GM23338 (cell line): Measurements from ENCODE around the gene RFX6. TPM values are rescaled to one million over a fixed set of nuclear protein-coding genes. Genes with fewer than 3 reads are reported as not detected.

ENCODE experiments used
- ATAC-seq: fragments of 200-7000 bp; cut with Tn5 transposase; 3 replicates; pipeline ENCODE4 v1.9.1; 2020
- DNase-seq: peaks from one replicate; pipeline ENCODE4 v3.0.0-alpha.2; 2015; ENCODE audit warnings: low spot score
- H2AFZ ChIP-seq: fragments of 200-600 bp; sonication (generic); 2 replicates; pipeline ENCODE4 v1.8.0; 2016; ENCODE audit warnings: antibody characterized with exemption, mild to moderate bottlenecking, moderate library complexity
- H3F3A ChIP-seq: fragments of 200-600 bp; sonication (generic); replicated peaks from 2 replicates; pipeline ENCODE4 v1.8.0; 2017; ENCODE audit warnings: antibody characterized with exemption, mixed run types, low read depth
- H3K27ac ChIP-seq: fragments of 200-600 bp; sonication (generic); 2 replicates; pipeline ENCODE4 v1.6.1; 2016; ENCODE audit warnings: low read depth
- H3K27me3 ChIP-seq: fragments of 200-600 bp; sonication (generic); 2 replicates; pipeline ENCODE4 v1.8.0; 2016; ENCODE audit warnings: mild to moderate bottlenecking, mixed run types, moderate library complexity; ENCODE audit not compliant: insufficient read depth
- H3K36me3 ChIP-seq: fragments of 200-600 bp; sonication (generic); 2 replicates; pipeline ENCODE4 v1.8.0; 2016; ENCODE audit warnings: mild to moderate bottlenecking; ENCODE audit not compliant: insufficient read depth
- H3K4me1 ChIP-seq: fragments of 200-600 bp; sonication (generic); 2 replicates; pipeline ENCODE4 v1.8.0; 2016; ENCODE audit warnings: mild to moderate bottlenecking, moderate library complexity; ENCODE audit not compliant: insufficient read depth
- H3K4me2 ChIP-seq: fragments of 200-600 bp; sonication (generic); 2 replicates; pipeline ENCODE4 v1.7.1; 2017; ENCODE audit warnings: mixed run types
- H3K4me3 ChIP-seq: fragments of 200-600 bp; sonication (generic); 2 replicates; pipeline ENCODE4 v1.6.1; 2016; ENCODE audit warnings: mixed run types
- H3K79me2 ChIP-seq: fragments of 200-600 bp; sonication (generic); replicated peaks from 2 replicates; pipeline ENCODE4 v1.8.0; 2017; ENCODE audit warnings: mild to moderate bottlenecking; ENCODE audit not compliant: insufficient read depth
- H3K9me2 ChIP-seq: fragments of 200-600 bp; sonication (generic); 2 replicates; pipeline ENCODE4 v1.8.0; 2017; ENCODE audit not compliant: insufficient read depth
- H4K20me1 ChIP-seq: fragments of 200-600 bp; sonication (generic); replicated peaks from 2 replicates; pipeline ENCODE4 v1.8.0; 2017; ENCODE audit warnings: mild to moderate bottlenecking; ENCODE audit not compliant: insufficient read depth
- H3K27ac Mint-ChIP-seq: 2 replicates; pipeline ENCODE4 v1.8.0; 2020; ENCODE audit warnings: inconsistent platforms, mild to moderate bottlenecking, moderate library complexity, mixed read lengths
- H3K27me3 Mint-ChIP-seq: 3 replicates; pipeline ENCODE4 v1.8.0; 2022; ENCODE audit warnings: low read depth, mild to moderate bottlenecking, moderate library complexity, mixed read lengths, inconsistent platforms; ENCODE audit not compliant: insufficient read depth, poor library complexity
- H3K36me3 Mint-ChIP-seq: 3 replicates; pipeline ENCODE4 v1.8.0; 2021; ENCODE audit warnings: low read depth, mild to moderate bottlenecking, inconsistent platforms, moderate library complexity, mixed read lengths
- H3K4me1 Mint-ChIP-seq: 3 replicates; pipeline ENCODE4 v1.8.0; 2020; ENCODE audit warnings: mild to moderate bottlenecking, inconsistent platforms, mixed read lengths
- H3K4me3 Mint-ChIP-seq: 3 replicates; pipeline ENCODE4 v1.8.0; 2021; ENCODE audit warnings: moderate library complexity, mild to moderate bottlenecking, inconsistent platforms, mixed read lengths
- H3K9me3 Mint-ChIP-seq: 3 replicates; pipeline ENCODE4 v1.8.0; 2020; ENCODE audit warnings: moderate library complexity, mild to moderate bottlenecking, inconsistent platforms, mixed read lengths
- CREB1 ChIP-seq: fragments of 250-450 bp; sonication (Bioruptor Pico); IDR thresholded peaks from 2 replicates; pipeline ENCODE4 v1.5.0; 2020; ENCODE audit warnings: low read depth, mild to moderate bottlenecking, moderate library complexity
- ETS1 ChIP-seq: IDR thresholded peaks from 2 replicates; pipeline ENCODE4 v1.6.1; 2016; ENCODE audit warnings: antibody characterized with exemption
- JUNB ChIP-seq: IDR thresholded peaks from one replicate; pipeline ENCODE4 v1.6.1; 2016; ENCODE audit warnings: antibody characterized with exemption; ENCODE audit not compliant: unreplicated experiment
- POLR2AphosphoS5 ChIP-seq: IDR thresholded peaks from 2 replicates; pipeline ENCODE4 v1.6.1; 2016; ENCODE audit warnings: antibody characterized with exemption, low read depth
- REST ChIP-seq: IDR thresholded peaks from one replicate; pipeline ENCODE4 v1.6.1; 2018; ENCODE audit warnings: antibody characterized with exemption; ENCODE audit not compliant: unreplicated experiment
- STAT1 ChIP-seq: IDR thresholded peaks from one replicate; pipeline ENCODE4 v1.6.1; 2016; ENCODE audit warnings: antibody characterized with exemption; ENCODE audit not compliant: unreplicated experiment
- ZNF114 ChIP-seq: fragments of 250-450 bp; sonication (Bioruptor Pico); IDR thresholded peaks from 2 replicates; pipeline ENCODE4 v1.5.0; 2020; ENCODE audit warnings: mild to moderate bottlenecking, moderate library complexity
- ZNF331 ChIP-seq: fragments of 250-450 bp; sonication (Bioruptor Pico); IDR thresholded peaks from 2 replicates; pipeline ENCODE4 v1.5.0; 2020; ENCODE audit warnings: low read depth, mild to moderate bottlenecking, moderate library complexity
- polyA plus RNA-seq: library from polyadenylated mRNA; unstranded; fragments of >200 nt; fragmentation: Nextera tagmentation; extraction: Ambion mirVana; gene quantifications from 2 replicates; pipeline ENCODE4 v1.2.1, GENCODE V29; 2016
- total RNA-seq: library from RNA; depleted of rRNA; stranded (reverse); fragments of >200 nt; shearing (Covaris generic); gene quantifications from 2 replicates; pipeline ENCODE4 v1.2.3, GENCODE V29; 2014

RFX6 gene
- total and polyA plus RNA-seq, 2 experiments from 2014 or later: 0.35 TPM; not detected in 1

GRCh38 chr6:116902634-116903033 lies 25.6 kb downstream of the RFX6 start (continued):
- TF ChIP-seq JUNB (no peak), REST (no peak), ETS1 (no peak), POLR2AphosphoS5 (no peak)

- no peak overlapping the region for H3K27ac ChIP-seq
- Mint-ChIP-seq H3K4me1 (no peaks in the 10 kb centered on the region), H3K9me3 (no peaks in the 10 kb centered on the region), H3K36me3 (no peaks in the 10 kb centered on the region), H3K4me3 (no peak overlapping the region), H3K27me3 (no peaks in the 10 kb centered on the region), H3K27ac (no peak overlapping the region)
- no peaks in the 10 kb centered on the region for H4K20me1 ChIP-seq
- no peak overlapping the region for H3K4me2 ChIP-seq
- no peaks in the 10 kb centered on the region for H3K9me2 ChIP-seq
- no peaks in the 10 kb centered on the region for H3F3A ChIP-seq
- H3K4me1 ChIP-seq: no peaks in the 10 kb centered on the region
- no peak overlapping the region for H3K4me3 ChIP-seq
- DNase-seq (no peak), ATAC-seq (no peak)
- no peaks in the 10 kb centered on the region for H3K79me2 ChIP-seq
- H3K36me3 ChIP-seq: no peaks in the 10 kb centered on the region
- no peaks in the 10 kb centered on the region for H3K27me3 ChIP-seq
- no peak for TF ChIP-seq REST
- no peak for TF ChIP-seq ZNF114 (CRISPR knock-in tag)
- no peak for TF ChIP-seq ZNF331
- no peak for TF ChIP-seq CREB1 (CRISPR knock-in tag)
- no peak for TF ChIP-seq STAT1
- no peak for TF ChIP-seq ETS1
- H2AFZ ChIP-seq: no peak overlapping the region
These were observed 46.0 kb downstream of the RFX6 start for GRCh38 chr6:116922853-116923548.
